GM21367 (cell line): ENCODE data around the gene GANAB.
"Not testable (repeated sequence)": the region's sequence is repeated elsewhere in the genome, so short reads cannot be mapped to it uniquely, and the experiment has no call there.

Source experiments
- ATAC-seq: cut with Tn5 transposase; IDR thresholded peaks from one replicate; pipeline ENCODE4 v1.9.1; 2021; ENCODE audit not compliant: unreplicated experiment

The GANAB gene

GRCh38 chr11:62621567-62622470 is 24.6 kb downstream of the GANAB start, which contains the start of gene B3GAT3:
B3GAT3 (minus strand) TSS chr11:62621986; CDS start chr11:62621947, 39 bp downstream.
- ATAC-seq = peak; percentile 84

- ATAC-seq = no peak
These were observed 25.3 kb downstream of the GANAB start for GRCh38 chr11:62621027-62621566.

- ATAC-seq = not testable (repeated sequence)
These were observed 29.5 kb downstream of the GANAB start for GRCh38 chr11:62616957-62617356.

- ATAC-seq = no peak
These were observed 30.9 kb downstream of the GANAB start for GRCh38 chr11:62615521-62615920.

GRCh38 chr11:62614275-62614674 is 32.1 kb downstream of the GANAB start:
- no peak for ATAC-seq

- no peak for ATAC-seq
These were observed 33.1 kb downstream of the GANAB start for GRCh38 chr11:62613291-62613778.

GRCh38 chr11:62612366-62613290 is 33.8 kb downstream of the GANAB start, which contains the start of the genes EML3 and ROM1:
EML3 (minus strand) TSS chr11:62612775; CDS start chr11:62612457, 318 bp downstream.
ROM1 (plus strand) TSS chr11:62613257; CDS start chr11:62613282, 25 bp downstream.
- ATAC-seq = peak; percentile 45

- peak; percentile 13 for ATAC-seq
These were observed 34.6 kb downstream of the GANAB start for GRCh38 chr11:62611705-62612365.

- ATAC-seq = no peak
These were observed 35.4 kb downstream of the GANAB start for GRCh38 chr11:62610814-62611704.

GRCh38 chr11:62610403-62610802 is 36.0 kb downstream of the GANAB start:
- ATAC-seq = no peak

- ATAC-seq = no peak
These were observed 37.6 kb downstream of the GANAB start for GRCh38 chr11:62608776-62609175.

GRCh38 chr11:62607714-62608113 is 38.7 kb downstream of the GANAB start:
- ATAC-seq = no peak

- ATAC-seq = no peak
These were observed 40.5 kb downstream of the GANAB start for GRCh38 chr11:62605902-62606301.

GRCh38 chr11:62605467-62605866 is 40.9 kb downstream of the GANAB start:
- no peak for ATAC-seq

- ATAC-seq = no peak
These were observed 41.8 kb downstream of the GANAB start for GRCh38 chr11:62604460-62605120.

GRCh38 chr11:62603776-62604299 is 42.6 kb downstream of the GANAB start:
- no peak for ATAC-seq

- ATAC-seq = no peak
These were observed 43.4 kb downstream of the GANAB start for GRCh38 chr11:62603072-62603408.

GRCh38 chr11:62602141-62603071 is 44.0 kb downstream of the GANAB start:
- ATAC-seq = no peak
